Measurements from ENCODE around the gene RAPGEF2.

GRCh38 chr4:159096434-159096833 is 6.4 kb upstream of the RAPGEF2 start:
- TF ChIP-seq CTCF (IDR thresholded peaks at IDR 0.05; ENCODE audit: insufficient read depth, low read length, poor library complexity, severe bottlenecking): no peak
- no peak for TF ChIP-seq EZH2phosphoT487 (conservative IDR thresholded peaks at IDR 0.05; ENCODE audit: low read length)
